DMS153 treated with DMSO at 0.1 percent for 48 hours (cell line): ENCODE data around the gene METTL1.
"Not testable (repeated sequence)": the region's sequence is repeated elsewhere in the genome, so short reads cannot be mapped to it uniquely, and the experiment has no call there.

ENCODE experiments used
- DNase-seq: peaks from one replicate; lab custom pipeline; 2025; ENCODE audit not compliant: unreplicated experiment; lab: John Stamatoyannopoulos, UW

The METTL1 gene

DNA sequence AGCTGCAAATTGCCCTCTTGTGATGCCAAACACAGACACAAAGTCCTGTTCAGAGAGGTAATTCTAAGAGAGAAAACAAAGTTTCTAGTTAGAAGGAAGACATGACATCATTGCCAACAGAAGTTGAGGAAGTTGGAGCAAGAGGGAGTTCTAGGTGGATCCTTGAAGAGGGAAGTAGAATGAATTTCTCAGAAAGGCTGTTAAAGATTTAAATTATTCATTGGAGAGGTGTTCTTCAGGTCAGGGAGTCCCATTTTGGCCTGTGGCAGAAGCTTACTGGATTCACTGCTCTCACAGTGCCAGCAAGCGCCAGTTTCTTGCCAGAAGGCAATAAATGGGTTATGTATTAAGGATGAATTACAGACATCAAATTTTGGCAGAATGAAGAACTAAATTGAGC lies 26.0 kb upstream of the METTL1 start:
- DNase-seq, result no peak

DNA sequence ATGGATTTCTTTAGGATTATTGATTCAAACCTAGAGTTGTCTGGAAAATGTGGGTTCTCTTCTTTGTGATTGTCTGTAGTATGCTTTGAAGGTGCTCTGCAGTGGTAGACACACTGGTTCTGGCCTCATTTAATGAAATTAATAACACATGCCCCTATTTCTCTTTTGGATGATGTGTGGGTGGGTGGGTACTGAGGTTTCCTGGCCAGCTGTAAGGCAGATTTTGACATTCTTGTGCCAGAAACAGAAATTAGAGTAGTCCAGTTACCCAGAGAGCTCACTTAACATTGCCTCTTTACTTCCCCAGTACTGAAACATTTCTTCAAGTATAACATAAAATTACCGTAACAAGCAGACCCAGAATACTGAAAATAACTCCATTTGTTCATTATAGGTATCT lies 25.1 kb upstream of the METTL1 start:
- no peak for DNase-seq

- no peak for DNase-seq
Measured at GRCh38 chr12:57795354-57795753, 23.4 kb upstream of the METTL1 start.

DNA sequence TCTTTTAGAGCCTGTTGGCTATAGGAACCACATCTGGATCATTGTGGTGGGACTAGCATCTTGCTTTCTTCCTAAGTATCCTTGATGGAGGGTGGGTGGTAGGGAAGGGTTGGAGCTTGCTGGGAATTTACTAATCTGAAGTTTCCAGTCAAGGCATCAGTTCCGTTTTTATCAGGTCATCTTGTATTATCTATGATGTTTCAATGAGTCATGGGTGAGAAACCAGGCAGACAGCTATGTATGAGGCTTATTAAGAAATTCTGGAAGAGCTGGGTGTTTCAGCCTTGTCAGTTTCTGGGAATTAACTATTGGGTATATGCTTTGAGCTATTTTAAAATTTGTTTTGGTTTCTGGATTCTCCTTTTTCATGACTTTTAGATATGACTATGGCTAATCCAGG lies 22.0 kb upstream of the METTL1 start:
- DNase-seq, result no peak

GRCh38 chr12:57783861-57784260 lies 12.0 kb upstream of the METTL1 start:
- DNase-seq, result no peak

- DNase-seq, result no peak
Measured at GRCh38 chr12:57783466-57783801, 11.5 kb upstream of the METTL1 start.

DNA sequence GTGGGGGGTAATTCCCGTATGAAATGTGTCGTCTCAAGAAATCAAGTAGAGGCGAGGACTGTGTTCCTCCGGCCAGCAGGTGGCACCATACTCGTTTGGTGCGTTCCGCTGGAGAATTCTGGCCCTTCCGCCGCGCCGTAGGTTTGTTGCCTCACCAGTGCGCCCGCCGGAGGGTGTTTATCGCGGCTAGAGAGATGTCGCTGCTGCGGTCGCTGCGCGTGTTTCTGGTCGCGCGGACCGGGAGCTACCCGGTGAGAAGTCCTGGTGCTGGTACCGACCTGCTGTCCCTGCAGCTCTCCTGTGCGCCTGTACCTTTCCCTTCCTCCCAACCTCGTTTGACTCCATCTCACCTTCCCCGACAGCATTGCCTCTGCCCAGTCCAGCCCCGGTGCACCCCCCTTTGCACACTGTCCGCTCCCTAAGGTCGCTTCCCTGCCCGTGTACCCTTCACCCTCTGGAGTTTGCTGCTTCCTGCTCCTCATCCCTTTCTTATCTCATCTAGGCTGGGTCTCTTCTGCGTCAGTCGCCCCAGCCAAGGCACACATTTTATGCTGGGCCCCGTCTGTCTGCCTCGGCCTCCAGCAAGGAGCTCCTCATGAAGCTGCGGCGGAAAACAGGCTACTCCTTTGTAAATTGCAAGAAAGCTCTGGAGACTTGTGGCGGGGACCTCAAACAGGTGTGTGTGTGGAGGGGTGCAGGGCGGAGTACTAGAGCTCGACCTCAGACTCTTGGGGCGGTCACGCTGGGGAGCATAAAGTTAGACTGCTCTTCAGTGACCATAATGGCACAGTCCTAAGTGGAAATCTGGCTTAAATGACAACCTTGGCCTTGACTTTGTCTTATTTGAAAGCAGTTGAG lies 10.9 kb upstream of the METTL1 start, which contains the start of gene TSFM:
Gene TSFM, plus strand, starts transcription at position 180 of the 858 bp plus-strand sequence. Its CDS starts 15 bp downstream, at position 195.
- DNase-seq, result peak; percentile 89

DNA sequence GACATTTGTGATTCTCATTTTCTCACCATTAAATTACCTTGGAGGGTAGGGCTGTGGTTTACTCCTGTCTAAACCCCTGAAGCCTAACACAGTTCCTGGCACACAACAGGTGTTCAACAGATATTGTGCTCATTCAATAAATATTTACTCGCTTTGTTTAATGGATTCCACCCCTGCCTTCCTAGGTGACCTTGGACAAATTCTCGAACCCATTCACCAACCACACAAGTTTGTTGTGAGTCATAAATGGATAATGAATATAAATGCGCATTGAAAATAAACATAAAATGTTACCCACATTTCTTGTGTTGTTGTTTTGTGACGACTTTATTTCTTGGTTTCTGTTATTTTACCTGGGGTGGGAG lies 10.3 kb upstream of the METTL1 start:
- DNase-seq, result no peak

- no peak for DNase-seq
Measured at GRCh38 chr12:57781801-57782200, 9.9 kb upstream of the METTL1 start.

- no peak for DNase-seq
Measured at GRCh38 chr12:57781244-57781643, 9.3 kb upstream of the METTL1 start.

DNA sequence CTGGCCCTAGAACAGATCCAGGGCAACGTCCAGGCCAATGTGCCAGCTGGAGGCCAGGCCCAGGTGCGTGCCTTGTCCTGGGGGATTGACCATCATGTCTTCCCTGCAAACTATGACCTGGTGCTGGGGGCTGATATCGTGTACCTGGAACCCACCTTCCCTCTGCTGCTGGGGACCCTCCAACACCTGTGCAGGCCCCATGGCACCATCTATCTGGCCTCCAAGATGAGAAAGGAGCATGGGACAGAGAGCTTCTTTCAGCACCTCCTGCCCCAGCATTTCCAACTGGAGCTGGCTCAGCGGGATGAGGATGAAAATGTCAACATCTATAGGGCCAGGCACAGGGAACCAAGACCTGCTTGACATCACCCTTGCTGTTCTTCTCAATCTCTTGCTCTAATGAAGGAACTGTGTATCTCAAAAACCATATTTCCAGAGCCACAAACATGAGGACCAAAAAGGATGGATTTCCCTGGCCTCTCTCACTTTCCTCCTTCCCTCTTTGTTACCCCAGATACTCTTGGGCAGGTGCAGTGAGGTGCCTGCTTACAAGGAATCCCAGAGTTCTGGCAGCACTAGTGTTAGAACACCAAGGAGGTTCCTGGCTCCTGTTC lies 8.5 kb upstream of the METTL1 start:
- DNase-seq, result no peak

DNA sequence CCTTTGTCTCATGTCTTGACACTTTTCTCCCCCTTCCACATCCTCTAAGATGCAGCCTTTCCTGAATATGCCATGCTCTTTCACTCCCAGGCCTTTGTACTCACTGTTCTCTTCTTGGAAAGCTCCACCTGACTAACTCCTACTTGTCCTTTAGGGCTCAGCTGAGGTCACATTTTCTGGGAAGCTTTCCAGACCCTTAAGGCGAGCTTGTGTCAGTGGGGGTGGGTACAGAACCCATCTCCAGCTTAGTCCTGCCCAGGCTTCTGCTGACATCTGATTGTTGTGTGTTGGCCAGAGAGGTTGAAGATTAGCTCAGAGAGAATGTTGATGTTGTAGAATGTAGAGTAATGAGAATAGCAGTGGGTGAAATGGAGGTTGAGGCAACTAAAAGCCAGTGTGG lies 7.8 kb upstream of the METTL1 start:
- DNase-seq, result no peak

GRCh38 chr12:57777911-57778310 lies 6.0 kb upstream of the METTL1 start:
- no peak for DNase-seq

- no peak for DNase-seq
Measured at GRCh38 chr12:57777367-57777766, 5.5 kb upstream of the METTL1 start.

GRCh38 chr12:57776247-57776587 lies 4.3 kb upstream of the METTL1 start:
- DNase-seq, result no peak

DNA sequence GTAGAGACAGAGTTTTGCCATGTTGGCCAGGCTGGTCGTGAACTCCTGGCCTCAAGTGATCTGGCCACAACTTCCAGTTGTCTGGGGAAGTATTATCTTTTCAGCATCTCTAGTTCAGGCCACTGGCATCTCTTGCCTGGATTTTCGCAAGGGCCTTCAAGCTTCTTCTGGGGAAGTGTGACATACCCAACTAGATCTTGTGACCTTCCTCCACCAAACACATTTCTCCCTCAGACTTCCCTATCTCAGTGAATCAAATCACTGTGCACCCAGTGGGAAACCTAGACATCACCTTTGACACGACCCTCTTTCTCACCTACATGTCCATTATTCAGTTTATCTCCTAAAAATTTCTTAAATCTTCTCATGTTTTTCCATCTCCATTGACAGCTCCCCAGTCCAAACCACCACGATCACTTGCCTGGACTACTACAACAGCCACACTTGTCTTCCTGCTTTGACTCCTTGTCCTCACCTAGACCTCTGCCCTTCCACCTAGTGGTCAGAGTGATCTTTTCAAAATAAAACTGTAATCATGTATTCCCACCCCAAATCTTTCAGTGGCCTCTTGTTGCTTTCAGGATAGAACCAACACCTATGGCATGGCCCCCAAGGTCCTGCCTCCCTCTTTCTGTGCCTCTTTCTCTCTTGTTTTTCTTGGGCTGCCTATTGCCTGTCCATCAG lies 3.8 kb upstream of the METTL1 start:
- DNase-seq, result no peak

DNA sequence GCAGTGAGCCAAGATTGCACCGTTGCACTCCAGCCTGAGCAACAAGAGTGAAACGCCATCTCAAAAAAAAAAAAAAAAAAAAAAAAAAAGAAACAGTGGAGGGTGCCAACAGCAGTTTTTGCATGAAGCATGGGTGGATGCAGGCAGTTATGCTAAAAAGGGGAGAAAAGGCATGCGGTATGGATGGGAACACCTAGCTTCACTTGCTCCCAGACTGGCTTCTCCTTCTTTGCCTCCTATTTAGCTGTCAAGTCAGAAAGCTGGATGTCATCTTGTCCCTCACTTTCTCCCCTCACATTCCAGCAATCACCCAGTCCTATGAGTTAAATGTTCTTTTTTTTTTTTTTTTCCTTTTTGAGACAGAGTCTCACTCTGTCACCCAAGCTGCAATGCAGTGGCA lies 3.1 kb upstream of the METTL1 start:
- DNase-seq, result no peak

DNA sequence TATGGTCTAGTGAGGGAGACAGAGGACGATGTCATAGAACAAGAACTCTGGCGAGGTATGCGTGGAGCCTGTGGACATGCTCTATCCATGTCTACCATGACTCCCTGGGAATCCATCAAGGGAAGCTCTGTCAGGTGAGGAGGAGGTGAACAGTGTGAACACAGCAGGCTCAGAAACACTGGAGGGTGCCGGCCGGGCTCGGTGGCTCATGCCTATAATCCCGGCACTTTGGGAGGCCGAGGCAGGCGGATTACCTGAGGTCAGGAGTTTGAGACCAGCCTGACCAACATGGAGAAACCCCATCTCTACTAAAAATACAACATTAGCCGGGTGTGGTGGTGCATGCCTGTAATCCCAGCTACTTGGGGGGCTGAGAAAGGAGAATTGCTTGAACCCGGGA lies 2.7 kb upstream of the METTL1 start:
- not testable (repeated sequence) for DNase-seq

DNA sequence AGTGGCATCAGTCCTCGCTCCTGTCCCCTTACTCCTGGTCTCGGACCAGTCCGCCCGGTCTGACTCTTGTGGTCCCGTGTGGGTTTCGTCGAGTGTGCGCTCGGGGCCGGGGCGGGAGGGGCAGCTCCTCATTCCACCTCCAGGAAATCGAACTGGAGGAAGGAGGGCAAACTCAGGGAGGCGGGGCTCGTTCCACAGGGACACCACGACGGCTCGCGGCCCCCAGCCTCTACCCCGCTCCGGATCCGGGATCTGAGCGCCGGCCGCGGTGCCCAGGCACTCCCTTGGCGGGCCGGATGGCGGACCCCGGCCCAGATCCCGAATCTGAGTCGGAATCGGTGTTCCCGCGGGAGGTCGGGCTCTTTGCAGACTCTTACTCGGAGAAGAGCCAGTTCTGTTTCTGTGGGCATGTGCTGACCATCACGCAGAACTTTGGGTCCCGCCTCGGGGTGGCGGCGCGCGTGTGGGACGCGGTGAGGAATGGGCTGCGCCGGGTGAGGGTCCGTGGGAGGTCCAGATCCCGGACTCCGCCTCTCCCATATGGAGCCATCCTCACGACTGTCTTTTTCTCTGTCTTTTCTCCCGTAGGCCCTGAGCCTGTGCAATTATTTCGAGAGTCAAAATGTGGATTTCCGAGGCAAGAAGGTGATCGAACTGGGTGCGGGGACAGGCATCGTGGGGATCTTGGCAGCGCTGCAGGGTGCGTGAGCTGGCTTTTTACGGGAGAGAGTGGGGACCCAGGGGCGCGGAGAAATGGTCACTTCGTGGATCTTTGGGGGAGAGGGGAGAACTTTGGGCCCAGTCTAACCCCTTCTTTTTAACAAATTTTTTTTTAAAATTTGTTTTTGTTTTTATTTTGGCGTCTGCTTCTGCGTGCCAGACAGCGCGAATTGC lies 771 bp upstream of the METTL1 start, which contains the start of gene EEF1AKMT3:
Gene EEF1AKMT3, plus strand, starts transcription at position 186 of the 894 bp plus-strand sequence. Its CDS starts 111 bp downstream, at position 297.
- peak; percentile 12 for DNase-seq

GRCh38 chr12:57771236-57771872 lies 551 bp downstream of the METTL1 start:
- peak; percentile 86 for DNase-seq

DNA sequence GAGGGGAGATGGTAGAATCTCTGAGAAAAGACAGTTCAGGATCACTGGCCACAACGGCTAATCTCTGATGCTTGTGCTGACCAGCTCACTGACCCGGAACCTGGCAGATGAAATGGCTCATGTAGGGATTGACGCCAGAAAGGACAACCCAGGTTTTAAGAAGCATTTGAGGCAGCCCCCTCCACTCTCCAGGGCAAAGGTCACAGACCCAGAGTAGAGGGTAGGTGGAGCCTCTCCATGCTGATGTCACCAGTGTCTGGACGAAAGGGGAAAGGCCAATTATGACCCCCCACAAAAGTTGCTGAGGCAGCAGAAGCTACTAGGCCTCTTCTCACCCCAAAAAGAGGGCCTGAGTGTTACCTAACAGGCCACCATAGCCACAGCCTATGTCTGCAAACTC lies 1.2 kb downstream of the METTL1 start:
- DNase-seq, result no peak
